ENCODE data around the gene PDXK. TPM values are rescaled to one million over a fixed set of nuclear protein-coding genes. Genes with fewer than 3 reads are reported as not detected.

Gene PDXK
- total and polyA plus RNA-seq, 2 of the 13 experiments (the other 11 are each of a cell fraction or from before 2014, with no cell fraction given) = 114 to 184 TPM

- WGBS (ENCODE audit: low lambda C conversion rate) = 95% methylated on average over 9 of the region's 15 CpGs
- ATAC-seq (no peak), FAIRE-seq (no peak), DNase-seq (ENCODE audit: low spot score) (no peak)
- TF ChIP-seq MXD1 (CRISPR knock-in tag; IDR thresholded peaks at IDR 0.05) (no peak), TMF1 (CRISPR knock-in tag; IDR thresholded peaks at IDR 0.05; ENCODE audit: low read depth) (no peak), PCBP2 (optimal IDR thresholded peaks at IDR 0.05; ENCODE audit: low read depth, low read length, poor library complexity, severe bottlenecking) (no peak), IKZF1 (IDR thresholded peaks at IDR 0.05) (no peak), ETV5 (CRISPR knock-in tag; IDR thresholded peaks at IDR 0.05; ENCODE audit: borderline replicate concordance) (no peak), SUZ12 (IDR thresholded peaks at IDR 0.05; ENCODE audit: low read depth, low read length) (no peak), NFKB2 (CRISPR knock-in tag; IDR thresholded peaks at IDR 0.05; ENCODE audit: borderline replicate concordance) (no peak), TFDP1 (CRISPR knock-in tag; IDR thresholded peaks at IDR 0.05; ENCODE audit: borderline replicate concordance) (no peak)
- intact Hi-C loops (cut with micrococcal nuclease; ENCODE audit: unreplicated experiment) = no loop called here
- Histone ChIP-seq H3K27me3 (ENCODE audit: control insufficient read depth in 1 of 2, insufficient read depth in 2 of 2, low read length in 2 of 2) (no peaks in the 10 kb centered on the region), H3K36me3 (replicated peaks in 1 of 2; ENCODE audit: control insufficient read depth in 1 of 2, insufficient read depth in 2 of 2, low read length in 2 of 2) (peaks cover 19 to 63% of the 10 kb centered on the region in 2 experiments), H3K9ac (ENCODE audit: insufficient read depth, low read depth, low read length) (no peak overlapping the region), H3K4me1 (ENCODE audit: insufficient read depth, low read length) (peaks cover 13% of the 10 kb centered on the region), H3K4me2 (ENCODE audit: low read depth, low read length) (no peak overlapping the region), H4K20me1 (ENCODE audit: insufficient read depth, low read length) (no peaks in the 10 kb centered on the region), H3K27ac (ENCODE audit: extremely low read length, insufficient read depth, low read length) (no peak overlapping the region), H2AFZ (ENCODE audit: low read length) (no peak overlapping the region), H3K9me3 (ENCODE audit: low read length) (no peaks in the 10 kb centered on the region), H3K4me3 (replicated peaks in 1 of 3; ENCODE audit: insufficient read depth in 1 of 3, low read depth in 2 of 3, low read length in 3 of 3) (no peak overlapping the region), H3K79me2 (ENCODE audit: insufficient read depth, low read length) (peaks cover 8% of the 10 kb centered on the region)
- BruUV-seq (replicated peaks) = no TSS peak
- in situ Hi-C loops (cut with HindIII; ENCODE audit: extremely low pct_ligation_motif_present, low pct_unique_long_range_greater_than_20kb) = no loop called here
- POLR2A ChIA-PET = no interaction called here
- CTCF ChIA-PET (ENCODE audit: low intra/inter-chr PET ratio, low total read pairs) = no interaction called here
Observed at GRCh38 chr21:43676391-43676790, 42.5 kb upstream of the PDXK start.

- Histone ChIP-seq H3K4me3 (replicated peaks in 1 of 3; ENCODE audit: insufficient read depth in 1 of 3, low read depth in 2 of 3, low read length in 3 of 3) (no peak overlapping the region), H3K9ac (ENCODE audit: insufficient read depth, low read depth, low read length) (no peak overlapping the region), H3K4me2 (ENCODE audit: low read depth, low read length) (no peak overlapping the region), H3K36me3 (replicated peaks in 1 of 2; ENCODE audit: control insufficient read depth in 1 of 2, insufficient read depth in 2 of 2, low read length in 2 of 2) (peaks cover 34 to 60% of the 10 kb centered on the region in 2 experiments), H3K27ac (ENCODE audit: extremely low read length, insufficient read depth, low read length) (no peak overlapping the region), H3K9me3 (ENCODE audit: low read length) (no peaks in the 10 kb centered on the region), H2AFZ (ENCODE audit: low read length) (no peak overlapping the region), H4K20me1 (ENCODE audit: insufficient read depth, low read length) (no peaks in the 10 kb centered on the region), H3K4me1 (ENCODE audit: insufficient read depth, low read length) (peaks cover 13% of the 10 kb centered on the region), H3K79me2 (ENCODE audit: insufficient read depth, low read length) (peaks cover 8% of the 10 kb centered on the region), H3K27me3 (ENCODE audit: control insufficient read depth in 1 of 2, insufficient read depth in 2 of 2, low read length in 2 of 2) (no peaks in the 10 kb centered on the region; a peak in 1 of 5 replicates)
- TSS peak; percentile 41 for BruUV-seq (replicated peaks)
- intact Hi-C loops (cut with micrococcal nuclease; ENCODE audit: unreplicated experiment) = no loop called here
- CTCF ChIA-PET (ENCODE audit: low intra/inter-chr PET ratio, low total read pairs) = no interaction called here
- in situ Hi-C loops (cut with HindIII; ENCODE audit: extremely low pct_ligation_motif_present, low pct_unique_long_range_greater_than_20kb) = no loop called here
- FAIRE-seq (peak; percentile 32), ATAC-seq (no peak), DNase-seq (ENCODE audit: low spot score) (no peak)
- POLR2A ChIA-PET = no interaction called here
- 59% methylated on average over 12 of the region's 12 CpGs for whole genome bisulfite sequencing (ENCODE audit: low lambda C conversion rate)
- TF ChIP-seq SP4 (CRISPR knock-in tag; IDR thresholded peaks at IDR 0.05) (no peak), ZNF550 (CRISPR knock-in tag; IDR thresholded peaks at IDR 0.05; ENCODE audit: borderline replicate concordance) (no peak), ZNF629 (CRISPR knock-in tag; conservative IDR thresholded peaks at IDR 0.05) (no peak), ZNF576 (CRISPR knock-in tag; IDR thresholded peaks at IDR 0.05) (no peak), HNF4G (IDR thresholded peaks at IDR 0.05; ENCODE audit: borderline replicate concordance, low read depth, low read length) (peak; percentile 59; the same call in 1 of the 2 replicates), HNF4G (CRISPR knock-in tag; IDR thresholded peaks at IDR 0.05; ENCODE audit: borderline replicate concordance, low read depth) (no peak), SAP130 (CRISPR knock-in tag; IDR thresholded peaks at IDR 0.05; ENCODE audit: low read depth) (no peak), ZNF768 (CRISPR knock-in tag; IDR thresholded peaks at IDR 0.05) (no peak), NONO (IDR thresholded peaks at IDR 0.05) (no peak), NONO (CRISPR knock-in tag; conservative IDR thresholded peaks at IDR 0.05) (no peak), ETV5 (CRISPR knock-in tag; IDR thresholded peaks at IDR 0.05; ENCODE audit: borderline replicate concordance) (no peak), NBN (conservative IDR thresholded peaks at IDR 0.05) (no peak)
Observed at GRCh38 chr21:43679951-43680350, 39.0 kb upstream of the PDXK start.

Data from HepG2 (cell line).